ENCODE data around the gene KCNB1. TPM values are rescaled to one million over a fixed set of nuclear protein-coding genes. Genes with fewer than 3 reads are reported as not detected.

The KCNB1 gene
- total RNA-seq, 1 experiment from 2014 or later = not detected

GRCh38 chr20:49347156-49347555 is 135.3 kb downstream of the KCNB1 start:
- no peak for TF ChIP-seq CTCF (IDR thresholded peaks at IDR 0.05; ENCODE audit: unreplicated experiment)
- intact Hi-C loops (cut with micrococcal nuclease; ENCODE audit: unreplicated experiment) = no loop called here
- peaks cover 88% of the 10 kb centered on the region for H3K27me3 Mint-ChIP-seq (ENCODE audit: unreplicated experiment)
- BruUV-seq (replicated peaks) = no TSS peak
- DNase-seq = no peak
- CTCF ChIA-PET = no interaction called here
- no peaks in the 10 kb centered on the region for H3K36me3 Mint-ChIP-seq (ENCODE audit: insufficient read depth, unreplicated experiment)
- no peaks in the 10 kb centered on the region for H3K9me3 Mint-ChIP-seq (ENCODE audit: low read depth, unreplicated experiment)
- H3K27ac Mint-ChIP-seq (ENCODE audit: unreplicated experiment) = no peak overlapping the region
- peaks cover 16% of the 10 kb centered on the region for H3K4me1 Mint-ChIP-seq (ENCODE audit: low read depth, unreplicated experiment)
- no peak overlapping the region for H3K4me3 Mint-ChIP-seq (ENCODE audit: low read depth, unreplicated experiment)

- CTCF ChIA-PET = interaction anchor here (0.6 to 2.6 kb wide), 2 partner anchors 138 to 230 kb away, joined by 3 to 11 read pairs; no protein-coding TSS in a partner anchor
- H3K27me3 Mint-ChIP-seq (ENCODE audit: unreplicated experiment) = peaks cover 84% of the 10 kb centered on the region
- BruUV-seq (replicated peaks) = no TSS peak
- H3K4me1 Mint-ChIP-seq (ENCODE audit: low read depth, unreplicated experiment) = peaks cover 16% of the 10 kb centered on the region
- intact Hi-C loops (cut with micrococcal nuclease; ENCODE audit: unreplicated experiment) = no loop called here
- DNase-seq = no peak
- no peaks in the 10 kb centered on the region for H3K9me3 Mint-ChIP-seq (ENCODE audit: low read depth, unreplicated experiment)
- H3K27ac Mint-ChIP-seq (ENCODE audit: unreplicated experiment) = no peak overlapping the region
- no peak for TF ChIP-seq CTCF (IDR thresholded peaks at IDR 0.05; ENCODE audit: unreplicated experiment)
- H3K4me3 Mint-ChIP-seq (ENCODE audit: low read depth, unreplicated experiment) = no peak overlapping the region
- no peaks in the 10 kb centered on the region for H3K36me3 Mint-ChIP-seq (ENCODE audit: insufficient read depth, unreplicated experiment)
Measured at GRCh38 chr20:49346682-49347081, 135.8 kb downstream of the KCNB1 start.

- CTCF ChIA-PET = interaction anchor here (0.5 to 2.6 kb wide), 8 partner anchors 8 to 163 kb away, joined by 3 to 11 read pairs (median 4); no protein-coding TSS in a partner anchor
- Mint-ChIP-seq H3K4me1 (ENCODE audit: low read depth, unreplicated experiment) (peaks cover 16% of the 10 kb centered on the region), H3K9me3 (ENCODE audit: low read depth, unreplicated experiment) (no peaks in the 10 kb centered on the region), H3K27me3 (ENCODE audit: unreplicated experiment) (peaks cover 84% of the 10 kb centered on the region), H3K4me3 (ENCODE audit: low read depth, unreplicated experiment) (peak overlapping the region; percentile 38), H3K36me3 (ENCODE audit: insufficient read depth, unreplicated experiment) (peaks cover 5% of the 10 kb centered on the region), H3K27ac (ENCODE audit: unreplicated experiment) (no peak overlapping the region)
- no peak for TF ChIP-seq CTCF (IDR thresholded peaks at IDR 0.05; ENCODE audit: unreplicated experiment)
- intact Hi-C loops (cut with micrococcal nuclease; ENCODE audit: unreplicated experiment) = no loop called here
- peak; percentile 67 for DNase-seq
- BruUV-seq (replicated peaks) = no TSS peak
Measured at GRCh38 chr20:49345524-49345923, 136.9 kb downstream of the KCNB1 start.

GRCh38 chr20:49344975-49345374 is 137.5 kb downstream of the KCNB1 start:
- intact Hi-C loops (cut with micrococcal nuclease; ENCODE audit: unreplicated experiment) = no loop called here
- H3K27me3 Mint-ChIP-seq (ENCODE audit: unreplicated experiment) = peaks cover 84% of the 10 kb centered on the region
- peak; percentile 72 for DNase-seq
- no TSS peak for BruUV-seq (replicated peaks)
- peaks cover 16% of the 10 kb centered on the region for H3K4me1 Mint-ChIP-seq (ENCODE audit: low read depth, unreplicated experiment)
- TF ChIP-seq CTCF (IDR thresholded peaks at IDR 0.05; ENCODE audit: unreplicated experiment) = no peak
- no peaks in the 10 kb centered on the region for H3K9me3 Mint-ChIP-seq (ENCODE audit: low read depth, unreplicated experiment)
- CTCF ChIA-PET = interaction anchor here (0.5 to 2.6 kb wide), 10 partner anchors 9 to 369 kb away, joined by 3 to 11 read pairs (median 4); no protein-coding TSS in a partner anchor
- H3K27ac Mint-ChIP-seq (ENCODE audit: unreplicated experiment) = no peak overlapping the region
- H3K36me3 Mint-ChIP-seq (ENCODE audit: insufficient read depth, unreplicated experiment) = peaks cover 5% of the 10 kb centered on the region
- H3K4me3 Mint-ChIP-seq (ENCODE audit: low read depth, unreplicated experiment) = peak overlapping the region; percentile 38

Data from Calu3 (cell line).